ENCODE data around the gene POU3F4.

The POU3F4 gene

DNA sequence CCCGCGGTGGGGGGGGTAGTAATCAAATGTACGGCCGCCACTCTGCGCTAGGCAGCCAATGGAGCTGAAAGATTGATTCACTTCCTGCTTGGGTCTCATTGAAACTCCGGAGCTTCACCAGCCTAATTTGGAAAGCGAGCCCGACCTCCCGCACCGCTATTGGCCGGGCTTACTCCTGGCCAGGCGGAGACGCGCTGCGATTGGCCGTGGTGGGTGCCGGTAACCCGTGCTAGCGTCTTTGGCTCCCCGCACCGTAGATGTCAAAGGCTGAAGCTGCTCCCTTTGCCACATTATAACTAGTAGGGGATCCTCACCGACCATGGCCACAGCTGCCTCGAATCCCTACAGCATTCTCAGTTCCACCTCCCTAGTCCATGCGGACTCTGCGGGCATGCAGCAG is at the start of gene POU3F4:
TSS of gene POU3F4 (plus strand) at position 285 of the 400 bp plus-strand sequence. CDS start at position 320, 35 bp downstream.
- H3K4me1 ChIP-seq = no peaks in the 10 kb centered on the region
- no peaks in the 10 kb centered on the region for H3K9me3 ChIP-seq
- no peak for DNase-seq (ENCODE audit: low spot score in 2 of 2)
- in situ Hi-C loops (cut with MboI; ENCODE audit: low sequenced_read_pairs) = no loop called here
- no peak within 1 kb of the TSS for H3K4me3 ChIP-seq
- H3K27me3 ChIP-seq (ENCODE audit: low read depth) = 0 out of 2 replicates have a peak, but pooled peaks cover 6% of the 10 kb centered on the region
- H3K36me3 ChIP-seq (replicated peaks) = no peaks in the 10 kb centered on the region

DNA sequence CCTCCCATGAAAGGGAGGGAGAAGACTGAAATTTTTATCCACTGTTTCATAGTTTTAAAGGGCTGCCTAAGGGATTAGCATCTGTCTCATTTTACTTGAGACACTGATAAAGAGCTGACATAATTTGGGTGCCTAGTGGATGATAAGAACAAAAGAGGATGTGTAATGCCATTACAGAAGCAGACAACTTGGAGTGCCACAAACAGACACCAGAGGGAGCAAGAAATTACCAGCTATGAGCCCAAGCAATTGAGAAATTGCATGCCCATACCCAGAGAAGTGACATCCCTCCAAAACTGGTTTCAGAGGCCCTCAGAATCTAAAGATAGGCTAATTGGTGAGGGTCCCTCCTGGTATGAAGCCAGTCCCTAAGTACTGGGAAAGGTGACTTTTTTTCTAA is 38.5 kb upstream of the POU3F4 start:
- H3K9me3 ChIP-seq = no peaks in the 10 kb centered on the region
- H3K36me3 ChIP-seq (replicated peaks) = no peaks in the 10 kb centered on the region
- H3K4me1 ChIP-seq = no peaks in the 10 kb centered on the region
- no peak overlapping the region for H3K4me3 ChIP-seq
- in situ Hi-C loops (cut with MboI; ENCODE audit: low sequenced_read_pairs) = no loop called here
- peak; percentile 10 to 35 for DNase-seq (ENCODE audit: low spot score in 2 of 2)
- H3K27me3 ChIP-seq (ENCODE audit: low read depth) = no peaks in the 10 kb centered on the region

DNA sequence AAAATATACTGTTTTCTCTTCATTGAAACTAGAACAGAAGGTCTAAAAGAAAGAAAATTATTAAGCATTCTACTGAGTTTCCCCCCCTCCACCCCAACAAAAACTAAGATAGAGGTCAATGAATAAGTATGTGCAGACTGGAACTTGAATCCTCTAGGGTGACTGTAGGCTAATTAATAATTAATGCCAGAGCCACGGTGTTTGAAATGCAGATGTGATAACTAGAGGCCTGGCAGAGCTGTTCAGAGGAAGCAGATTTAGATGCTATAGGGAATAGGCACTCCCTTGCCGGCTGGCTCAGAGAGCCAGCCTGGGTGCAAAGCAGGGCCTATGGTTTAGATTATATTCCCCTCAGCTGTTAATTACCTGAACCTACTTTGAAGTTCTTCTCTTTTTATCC is 12.2 kb upstream of the POU3F4 start:
- H3K9me3 ChIP-seq = no peaks in the 10 kb centered on the region
- DNase-seq (ENCODE audit: low spot score in 2 of 2) = no peak
- H3K36me3 ChIP-seq (replicated peaks) = no peaks in the 10 kb centered on the region
- no peaks in the 10 kb centered on the region for H3K4me1 ChIP-seq
- H3K27me3 ChIP-seq (ENCODE audit: low read depth) = no peaks in the 10 kb centered on the region
- no peak overlapping the region for H3K4me3 ChIP-seq
- in situ Hi-C loops (cut with MboI; ENCODE audit: low sequenced_read_pairs) = no loop called here

DNA sequence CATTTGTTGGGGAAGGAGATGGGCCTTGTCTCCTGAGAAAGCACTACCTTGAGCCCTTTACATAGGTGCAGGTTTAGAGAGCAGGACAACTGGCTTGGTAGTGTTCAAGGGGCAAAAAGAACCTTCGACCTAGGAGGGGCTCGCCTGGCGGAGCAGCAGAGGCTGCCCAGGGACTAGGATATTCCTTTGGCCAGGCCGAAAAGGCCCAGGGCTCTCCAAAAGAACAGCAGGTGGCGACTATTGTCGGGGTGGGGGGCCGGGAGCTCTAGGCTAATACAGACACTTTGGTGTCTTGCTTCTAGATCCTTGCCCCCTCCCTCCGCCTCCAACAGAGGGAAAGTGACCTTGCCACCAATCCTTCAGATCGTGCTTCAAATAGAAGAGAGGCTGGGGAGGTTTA is 7.1 kb upstream of the POU3F4 start:
- no peaks in the 10 kb centered on the region for H3K36me3 ChIP-seq (replicated peaks)
- in situ Hi-C loops (cut with MboI; ENCODE audit: low sequenced_read_pairs) = no loop called here
- DNase-seq (ENCODE audit: low spot score in 2 of 2) = no peak
- H3K4me3 ChIP-seq = no peak overlapping the region
- H3K4me1 ChIP-seq = no peaks in the 10 kb centered on the region
- peaks cover 3% of the 10 kb centered on the region; the same call in 1 of the 2 replicates for H3K27me3 ChIP-seq (ENCODE audit: low read depth)
- no peaks in the 10 kb centered on the region for H3K9me3 ChIP-seq

DNA sequence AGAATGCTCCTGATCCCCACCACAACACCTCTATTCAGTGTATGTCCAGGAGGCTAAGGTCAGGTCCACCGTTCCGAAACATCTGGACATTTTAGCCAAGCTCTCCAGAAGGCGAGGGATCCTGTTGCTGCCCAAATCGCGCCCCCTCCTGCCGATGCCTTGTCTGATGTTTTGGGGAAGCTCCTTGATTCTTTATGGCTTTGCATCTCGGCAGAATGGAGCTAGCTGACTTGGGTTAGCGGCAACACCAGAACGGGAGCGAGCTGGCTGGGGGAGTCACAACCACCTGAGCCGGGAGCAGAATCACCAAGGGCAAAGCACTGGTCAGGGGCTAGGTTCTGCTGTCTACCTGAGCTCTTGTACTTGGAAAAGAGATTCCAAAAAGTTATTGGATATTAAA is 6.6 kb upstream of the POU3F4 start:
- H3K4me1 ChIP-seq = no peaks in the 10 kb centered on the region
- in situ Hi-C loops (cut with MboI; ENCODE audit: low sequenced_read_pairs) = no loop called here
- peaks cover 5% of the 10 kb centered on the region; the same call in 1 of the 2 replicates for H3K27me3 ChIP-seq (ENCODE audit: low read depth)
- no peaks in the 10 kb centered on the region for H3K9me3 ChIP-seq
- H3K4me3 ChIP-seq = no peak overlapping the region
- DNase-seq (ENCODE audit: low spot score in 2 of 2) = no peak
- H3K36me3 ChIP-seq (replicated peaks) = no peaks in the 10 kb centered on the region

DNA sequence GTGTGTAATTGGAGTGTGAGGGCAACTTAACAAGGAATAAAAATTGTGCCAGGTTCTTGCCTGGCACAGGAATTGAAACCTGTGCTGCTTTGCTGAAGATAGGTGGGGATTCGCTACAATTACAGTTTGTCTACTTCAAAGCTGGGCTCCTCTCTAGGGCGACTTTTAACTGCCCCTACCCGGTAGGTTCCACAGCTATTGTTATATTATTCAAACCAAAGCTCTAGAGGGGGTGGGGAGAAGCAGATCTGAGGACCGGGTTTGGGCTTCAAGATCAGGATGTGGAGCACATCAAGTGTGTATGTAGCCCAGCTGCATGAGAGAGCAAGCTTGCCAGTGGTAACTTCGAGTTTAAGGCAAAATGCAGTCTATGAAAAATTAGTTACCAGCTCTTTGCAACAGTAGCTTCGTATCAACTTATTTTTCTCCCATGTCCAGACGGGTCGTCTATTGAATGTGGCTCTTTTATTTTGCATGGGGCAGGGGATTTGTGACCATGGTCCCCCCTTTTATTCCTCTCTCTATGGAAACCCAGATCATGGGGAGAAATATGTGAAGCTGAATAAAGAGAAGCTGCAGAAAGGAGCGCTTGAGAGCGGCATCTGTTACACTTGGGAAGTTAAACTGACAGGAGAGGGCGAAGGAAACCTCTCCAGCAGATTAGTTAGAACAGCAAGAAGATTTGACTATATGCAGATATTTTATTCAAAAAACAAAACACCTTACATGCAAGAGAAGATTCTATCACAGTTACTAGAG is 3.2 kb upstream of the POU3F4 start:
- no peak for DNase-seq (ENCODE audit: low spot score in 2 of 2)
- Histone ChIP-seq H3K36me3 (replicated peaks) (no peaks in the 10 kb centered on the region), H3K4me1 (no peaks in the 10 kb centered on the region), H3K9me3 (no peaks in the 10 kb centered on the region), H3K4me3 (no peak overlapping the region), H3K27me3 (ENCODE audit: low read depth) (peaks cover 9% of the 10 kb centered on the region; the same call in 1 of the 2 replicates)
- in situ Hi-C loops (cut with MboI; ENCODE audit: low sequenced_read_pairs) = no loop called here

DNA sequence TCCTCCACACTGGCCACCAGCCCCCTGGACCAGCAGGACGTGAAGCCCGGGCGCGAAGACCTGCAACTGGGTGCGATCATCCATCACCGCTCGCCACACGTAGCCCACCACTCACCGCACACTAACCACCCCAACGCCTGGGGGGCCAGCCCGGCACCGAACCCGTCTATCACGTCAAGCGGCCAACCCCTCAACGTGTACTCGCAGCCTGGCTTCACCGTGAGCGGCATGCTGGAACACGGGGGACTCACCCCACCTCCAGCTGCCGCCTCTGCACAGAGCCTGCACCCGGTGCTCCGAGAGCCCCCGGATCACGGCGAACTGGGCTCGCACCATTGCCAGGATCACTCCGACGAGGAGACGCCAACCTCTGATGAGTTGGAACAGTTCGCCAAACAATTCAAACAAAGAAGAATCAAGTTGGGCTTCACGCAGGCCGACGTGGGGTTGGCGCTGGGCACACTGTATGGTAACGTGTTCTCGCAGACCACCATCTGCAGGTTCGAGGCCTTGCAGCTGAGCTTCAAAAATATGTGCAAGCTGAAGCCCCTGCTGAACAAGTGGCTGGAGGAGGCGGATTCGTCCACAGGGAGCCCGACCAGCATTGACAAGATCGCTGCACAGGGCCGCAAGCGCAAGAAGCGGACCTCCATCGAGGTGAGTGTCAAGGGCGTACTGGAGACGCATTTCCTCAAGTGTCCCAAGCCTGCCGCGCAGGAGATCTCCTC is 600 bp downstream of the POU3F4 start:
- no peaks in the 10 kb centered on the region for H3K36me3 ChIP-seq (replicated peaks)
- H3K4me1 ChIP-seq = no peaks in the 10 kb centered on the region
- H3K9me3 ChIP-seq = no peaks in the 10 kb centered on the region
- no peak for DNase-seq (ENCODE audit: low spot score in 2 of 2)
- in situ Hi-C loops (cut with MboI; ENCODE audit: low sequenced_read_pairs) = no loop called here
- H3K4me3 ChIP-seq = no peak overlapping the region
- H3K27me3 ChIP-seq (ENCODE audit: low read depth) = 0 out of 2 replicates have a peak, but pooled peaks cover 6% of the 10 kb centered on the region

DNA sequence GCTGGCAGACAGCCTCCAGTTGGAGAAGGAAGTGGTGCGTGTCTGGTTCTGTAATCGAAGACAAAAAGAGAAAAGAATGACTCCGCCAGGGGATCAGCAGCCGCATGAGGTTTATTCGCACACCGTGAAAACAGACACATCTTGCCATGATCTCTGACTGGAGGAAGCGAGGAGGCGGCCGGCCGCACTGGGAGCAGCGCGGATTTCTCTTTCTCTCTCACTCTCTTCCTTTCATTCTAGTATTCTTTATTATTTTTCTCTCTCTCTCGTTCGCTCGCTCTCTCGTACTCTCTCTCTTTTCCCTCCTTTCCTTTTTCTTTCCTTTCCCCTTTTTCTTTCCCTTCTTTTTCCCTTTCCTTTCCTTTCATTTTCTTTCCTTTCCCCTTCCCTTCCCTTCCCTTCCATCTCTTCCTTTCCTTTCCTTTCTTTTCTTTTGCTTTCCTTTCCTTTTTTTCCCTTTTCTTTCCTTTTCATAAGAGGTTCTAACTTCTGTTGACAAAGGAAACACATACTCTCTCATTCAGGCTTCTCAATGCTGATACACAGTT is 1.2 kb downstream of the POU3F4 start:
- H3K36me3 ChIP-seq (replicated peaks) = no peaks in the 10 kb centered on the region
- in situ Hi-C loops (cut with MboI; ENCODE audit: low sequenced_read_pairs) = no loop called here
- DNase-seq (ENCODE audit: low spot score in 2 of 2) = no peak
- 0 out of 2 replicates have a peak, but pooled peaks cover 6% of the 10 kb centered on the region for H3K27me3 ChIP-seq (ENCODE audit: low read depth)
- H3K4me1 ChIP-seq = no peaks in the 10 kb centered on the region
- H3K4me3 ChIP-seq = no peak overlapping the region
- no peaks in the 10 kb centered on the region for H3K9me3 ChIP-seq

DNA sequence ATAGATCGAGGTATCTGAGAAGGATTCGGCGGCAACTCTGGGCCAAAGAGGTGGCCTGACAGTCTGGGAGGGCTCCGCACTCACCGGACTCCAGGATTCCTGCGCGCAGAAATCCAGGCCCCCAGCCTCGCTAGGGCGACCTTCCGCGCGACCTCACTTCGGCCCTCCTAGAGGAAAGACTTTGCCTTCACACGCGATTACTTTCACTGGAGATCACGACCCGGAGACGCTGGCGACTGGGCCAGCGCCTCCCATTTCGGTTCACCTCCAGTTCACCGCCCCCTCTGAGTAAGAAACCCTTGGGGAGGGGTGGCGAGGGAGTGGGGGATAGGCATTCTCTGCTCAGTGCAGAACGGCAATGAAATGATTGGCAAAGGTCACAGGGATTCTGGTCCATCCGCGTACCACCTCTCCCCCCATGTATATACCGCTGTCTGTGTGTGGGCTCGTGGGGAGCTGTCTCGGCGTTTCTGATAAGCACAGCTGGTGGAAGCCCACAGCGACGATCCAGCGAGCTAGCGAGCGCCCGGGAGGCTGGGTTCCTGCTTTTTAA is 2.5 kb downstream of the POU3F4 start:
- DNase-seq (ENCODE audit: low spot score in 2 of 2) = no peak

DNA sequence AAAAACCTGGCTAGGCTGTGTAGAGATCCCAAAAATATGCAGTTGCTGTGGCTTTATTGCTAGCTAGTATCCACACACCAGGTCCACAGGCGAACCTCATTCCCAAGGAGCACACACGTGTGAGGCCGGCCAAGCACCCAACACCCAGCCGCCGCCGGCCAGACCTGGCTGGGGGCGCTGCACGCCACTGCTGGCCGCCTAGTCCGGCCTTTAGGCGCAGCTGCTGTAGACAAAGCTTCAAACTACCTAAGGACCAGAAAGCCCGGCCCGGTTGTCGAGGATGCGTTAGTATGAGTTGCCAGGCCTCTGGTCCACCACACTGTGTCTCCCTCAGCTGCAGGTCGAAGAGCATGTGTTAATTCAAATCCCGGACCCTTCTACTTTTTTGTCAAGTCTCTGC is 3.1 kb downstream of the POU3F4 start:
- no peaks in the 10 kb centered on the region for H3K36me3 ChIP-seq (replicated peaks)

More for the DNA sequence above, 2.5 kb downstream of the POU3F4 start:
- H3K4me3 ChIP-seq = no peak overlapping the region
- H3K4me1 ChIP-seq = no peaks in the 10 kb centered on the region
- in situ Hi-C loops (cut with MboI; ENCODE audit: low sequenced_read_pairs) = no loop called here
- no peaks in the 10 kb centered on the region for H3K36me3 ChIP-seq (replicated peaks)
- 0 out of 2 replicates have a peak, but pooled peaks cover 6% of the 10 kb centered on the region for H3K27me3 ChIP-seq (ENCODE audit: low read depth)
- no peaks in the 10 kb centered on the region for H3K9me3 ChIP-seq

DNA sequence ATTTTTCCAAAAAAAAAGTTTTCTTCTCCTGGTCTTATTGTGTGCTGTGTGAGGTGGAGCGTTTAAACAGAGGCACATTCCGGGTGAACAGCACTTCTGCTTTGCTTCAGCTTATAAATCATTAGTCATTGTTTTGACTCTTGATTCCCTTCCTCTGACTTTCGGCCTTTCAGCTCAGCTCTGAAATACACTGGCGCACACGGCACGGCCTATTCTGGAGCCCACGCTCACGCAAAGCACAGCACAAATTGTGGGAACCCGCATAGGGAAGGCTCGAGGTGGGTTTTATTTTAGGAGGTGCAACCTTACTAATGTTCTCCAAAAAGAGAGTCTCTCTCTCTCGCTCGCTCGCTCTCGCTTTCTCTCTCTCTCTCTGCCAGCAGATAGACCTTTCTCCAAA is 4.0 kb downstream of the POU3F4 start:
- H3K27me3 ChIP-seq (ENCODE audit: low read depth) = 0 out of 2 replicates have a peak, but pooled peaks cover 2% of the 10 kb centered on the region
- H3K4me1 ChIP-seq = no peaks in the 10 kb centered on the region
- no peak for DNase-seq (ENCODE audit: low spot score in 2 of 2)
- H3K4me3 ChIP-seq = no peak overlapping the region
- in situ Hi-C loops (cut with MboI; ENCODE audit: low sequenced_read_pairs) = no loop called here
- no peaks in the 10 kb centered on the region for H3K9me3 ChIP-seq
- H3K36me3 ChIP-seq (replicated peaks) = no peaks in the 10 kb centered on the region

More for the DNA sequence above, 3.1 kb downstream of the POU3F4 start:
- in situ Hi-C loops (cut with MboI; ENCODE audit: low sequenced_read_pairs) = no loop called here
- no peaks in the 10 kb centered on the region for H3K4me1 ChIP-seq
- no peak for DNase-seq (ENCODE audit: low spot score in 2 of 2)
- H3K27me3 ChIP-seq (ENCODE audit: low read depth) = 0 out of 2 replicates have a peak, but pooled peaks cover 6% of the 10 kb centered on the region
- no peaks in the 10 kb centered on the region for H3K9me3 ChIP-seq
- H3K4me3 ChIP-seq = no peak overlapping the region

DNA sequence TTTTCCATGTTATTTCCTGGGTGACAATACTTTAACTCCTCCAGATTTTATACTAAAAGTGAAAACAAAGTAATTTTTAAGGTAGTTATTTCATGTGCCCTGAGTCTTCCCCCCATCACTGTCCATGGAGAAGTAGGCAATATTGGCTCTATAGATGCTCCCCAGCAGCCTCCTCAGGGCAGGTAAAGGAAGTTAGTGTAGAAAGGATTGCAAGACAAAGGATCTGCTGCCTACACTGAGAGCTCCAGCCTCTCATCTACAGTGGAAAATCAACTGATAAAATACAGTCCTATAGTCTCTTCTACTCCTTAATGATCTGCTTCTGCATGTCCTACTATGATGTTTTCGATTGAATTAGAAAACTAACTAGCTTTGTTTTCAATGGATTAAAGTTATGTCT is 8.5 kb downstream of the POU3F4 start:
- no peak for DNase-seq (ENCODE audit: low spot score in 2 of 2)
- no peaks in the 10 kb centered on the region for H3K36me3 ChIP-seq (replicated peaks)
- no peak overlapping the region for H3K4me3 ChIP-seq
- no peaks in the 10 kb centered on the region for H3K27me3 ChIP-seq (ENCODE audit: low read depth)
- H3K9me3 ChIP-seq = no peaks in the 10 kb centered on the region
- in situ Hi-C loops (cut with MboI; ENCODE audit: low sequenced_read_pairs) = no loop called here
- H3K4me1 ChIP-seq = no peaks in the 10 kb centered on the region

DNA sequence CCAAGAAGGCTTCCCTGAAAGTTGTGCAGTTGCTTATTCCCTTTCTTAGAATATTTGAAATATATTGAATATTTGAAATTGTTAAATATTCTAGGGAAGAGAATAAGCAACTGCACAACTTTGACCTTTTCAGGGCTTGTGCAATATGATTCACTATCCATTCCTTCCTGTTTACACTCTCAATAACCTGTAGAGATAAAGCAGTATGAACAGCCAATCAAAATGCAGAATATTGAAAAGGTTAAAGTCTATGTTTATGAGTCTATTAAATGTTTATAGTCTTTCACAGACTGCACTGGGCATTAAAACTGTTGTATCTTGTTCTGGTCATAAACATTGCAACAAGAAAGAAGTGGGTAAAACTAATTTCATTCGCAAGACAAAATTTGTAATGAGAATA is 13.8 kb downstream of the POU3F4 start:
- DNase-seq (ENCODE audit: low spot score in 2 of 2) = no peak

DNA sequence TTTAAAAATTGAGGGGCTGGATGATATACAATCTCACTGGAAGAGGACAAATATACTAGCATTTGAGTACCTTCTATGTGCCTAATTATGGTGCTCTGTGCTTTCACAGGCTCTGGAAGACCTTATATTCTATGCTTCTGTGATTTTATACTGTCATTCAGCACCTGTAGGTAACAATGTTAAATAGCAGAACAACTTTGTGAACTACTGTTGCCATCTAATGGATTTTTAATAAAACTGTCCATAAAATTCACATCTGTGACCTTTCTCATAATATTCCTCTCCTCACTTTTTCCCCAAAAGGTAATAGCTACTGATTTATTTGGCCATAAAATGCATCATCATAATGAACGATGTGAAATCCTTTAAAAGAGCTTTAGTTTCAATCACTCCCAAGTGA is 21.9 kb downstream of the POU3F4 start:
- no peak for DNase-seq (ENCODE audit: low spot score in 2 of 2)
- no peaks in the 10 kb centered on the region for H3K4me1 ChIP-seq
- in situ Hi-C loops (cut with MboI; ENCODE audit: low sequenced_read_pairs) = no loop called here

More for the DNA sequence above, 13.8 kb downstream of the POU3F4 start:
- in situ Hi-C loops (cut with MboI; ENCODE audit: low sequenced_read_pairs) = no loop called here
- Histone ChIP-seq H3K4me1 (no peaks in the 10 kb centered on the region), H3K27me3 (ENCODE audit: low read depth) (no peaks in the 10 kb centered on the region), H3K36me3 (replicated peaks) (no peaks in the 10 kb centered on the region), H3K4me3 (no peak overlapping the region), H3K9me3 (no peaks in the 10 kb centered on the region)

More for the DNA sequence above, 21.9 kb downstream of the POU3F4 start:
- H3K27me3 ChIP-seq (ENCODE audit: low read depth) = no peaks in the 10 kb centered on the region
- H3K9me3 ChIP-seq = no peaks in the 10 kb centered on the region
- H3K4me3 ChIP-seq = no peak overlapping the region
- no peaks in the 10 kb centered on the region for H3K36me3 ChIP-seq (replicated peaks)
